Measurements from ENCODE around the gene CRACR2B. TPM values are rescaled to one million over a fixed set of nuclear protein-coding genes. Genes with fewer than 3 reads are reported as not detected.

Gene CRACR2B
- polyA plus RNA-seq, 5 donors, result 13.6 to 31.6 (median 21.5) TPM

GRCh38 chr11:852762-853161 is 25.0 kb downstream of the CRACR2B start:
- DNase-seq, result no peak

- DNase-seq, result no peak
Measured at GRCh38 chr11:853682-854448, 26.1 kb downstream of the CRACR2B start.

DNA sequence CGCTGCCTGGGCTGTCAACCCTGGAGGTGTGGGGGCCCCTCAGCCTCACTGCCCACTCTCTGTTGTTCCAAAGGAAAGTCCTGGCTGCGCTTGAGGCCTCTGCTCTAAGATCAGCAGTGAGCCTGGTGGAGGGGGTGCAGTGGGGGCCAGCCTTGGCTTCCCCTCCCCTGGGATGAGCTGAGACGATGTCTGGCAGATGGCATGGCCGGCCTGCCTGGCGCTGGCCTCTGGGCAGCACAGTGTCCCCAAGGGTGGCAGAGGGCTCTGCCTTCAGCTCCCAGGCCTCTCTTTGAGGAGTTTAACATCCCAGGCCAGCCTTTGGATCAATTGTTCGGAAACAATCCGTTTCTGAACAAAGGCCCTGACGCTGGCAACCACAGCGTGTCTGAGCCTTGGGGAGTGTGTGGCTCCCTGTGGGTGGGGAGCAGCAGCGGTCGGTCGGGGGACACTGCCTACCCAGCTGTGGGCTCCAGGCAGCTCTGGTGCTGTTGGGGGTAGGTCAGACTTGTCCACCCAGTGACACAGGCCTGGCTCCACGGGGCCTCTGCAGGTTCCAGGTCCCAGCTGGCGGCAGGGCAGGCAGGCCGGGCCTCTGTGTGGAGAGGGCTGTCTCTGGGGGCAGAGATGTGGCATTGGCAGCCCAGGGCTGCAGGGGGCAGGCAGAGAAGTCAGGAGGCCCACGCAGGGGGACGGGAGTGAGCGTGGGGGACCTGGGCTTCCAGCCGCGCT is 27.0 kb downstream of the CRACR2B start:
- DNase-seq, result no peak

DNA sequence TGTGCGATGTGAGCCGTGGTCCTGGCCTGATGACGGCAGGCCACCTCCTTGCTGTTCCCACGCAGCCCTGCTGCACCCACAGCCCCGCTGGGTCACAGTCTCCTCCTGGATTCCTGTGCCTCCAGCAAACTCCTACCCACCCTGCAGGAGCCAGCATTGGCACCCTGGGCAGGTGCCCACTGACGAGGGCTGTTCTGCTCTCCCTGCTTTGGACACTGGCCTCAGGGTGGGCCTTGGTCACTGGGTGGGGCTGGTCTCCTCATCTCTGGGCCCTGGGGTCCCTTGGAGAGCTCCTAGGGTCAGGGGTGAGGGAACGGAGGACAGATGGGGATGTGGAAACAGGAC is 27.6 kb downstream of the CRACR2B start:
- no peak for DNase-seq

GRCh38 chr11:855796-856195 is 28.1 kb downstream of the CRACR2B start:
- no peak for DNase-seq

GRCh38 chr11:856397-856796 is 28.7 kb downstream of the CRACR2B start:
- no peak for DNase-seq

DNA sequence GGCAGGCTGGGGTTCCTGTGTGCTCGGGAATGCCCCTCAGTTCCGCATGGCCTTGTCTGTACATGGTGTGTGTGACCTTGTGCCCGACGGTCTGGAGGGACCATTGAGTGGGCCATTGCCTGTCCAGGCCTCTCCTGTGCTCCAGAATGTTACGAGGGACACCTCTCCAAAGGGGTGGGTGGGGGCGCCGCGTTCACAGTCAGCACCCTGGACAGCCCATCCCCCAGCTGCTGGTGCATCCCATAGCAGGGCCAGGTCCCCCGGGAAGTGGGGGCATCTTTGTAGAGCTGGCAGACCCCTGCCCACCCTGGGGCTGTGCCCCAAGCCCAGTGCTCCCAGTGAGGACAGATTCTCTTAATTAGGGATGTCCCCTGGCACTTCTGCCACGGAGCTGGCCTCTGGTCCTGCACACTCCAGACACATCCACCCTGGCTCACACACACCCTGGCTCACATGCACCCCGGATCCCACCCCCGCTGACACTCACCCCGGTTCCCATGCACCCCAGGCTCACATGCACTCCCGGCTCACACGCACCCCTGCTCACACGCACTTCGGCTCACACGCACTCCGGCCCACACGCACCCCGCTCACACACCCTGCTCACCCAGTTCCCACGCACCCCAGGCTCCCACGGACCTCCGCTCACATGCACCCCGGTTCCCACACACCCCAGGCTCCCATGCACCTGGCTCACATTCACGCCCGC is 30.5 kb downstream of the CRACR2B start:
- DNase-seq, result no peak

GRCh38 chr11:858762-859339 is 31.1 kb downstream of the CRACR2B start:
- no peak for DNase-seq

GRCh38 chr11:859394-860131 is 31.8 kb downstream of the CRACR2B start:
- DNase-seq, result peak; percentile 90

- no peak for DNase-seq
Measured at GRCh38 chr11:860234-861104, 32.8 kb downstream of the CRACR2B start.

DNA sequence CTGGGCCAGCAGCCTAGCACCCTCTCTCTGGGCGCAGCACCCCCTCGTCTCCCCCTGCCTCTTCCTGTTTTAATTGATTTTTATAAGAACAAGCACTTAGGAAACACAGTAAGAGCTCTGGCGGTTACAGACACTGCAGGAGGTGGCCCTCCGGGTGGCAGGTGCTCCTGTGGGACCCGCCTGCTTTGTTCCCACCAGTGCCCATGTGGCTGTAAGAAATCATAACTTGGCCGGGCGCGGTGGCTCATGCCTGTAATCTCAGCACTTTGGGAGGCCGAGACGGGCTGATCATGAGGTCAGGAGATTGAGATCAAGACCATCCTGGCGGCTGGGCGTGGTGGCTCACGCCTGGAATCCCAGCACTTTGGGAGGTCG is 33.4 kb downstream of the CRACR2B start:
- DNase-seq, result no peak

DNA sequence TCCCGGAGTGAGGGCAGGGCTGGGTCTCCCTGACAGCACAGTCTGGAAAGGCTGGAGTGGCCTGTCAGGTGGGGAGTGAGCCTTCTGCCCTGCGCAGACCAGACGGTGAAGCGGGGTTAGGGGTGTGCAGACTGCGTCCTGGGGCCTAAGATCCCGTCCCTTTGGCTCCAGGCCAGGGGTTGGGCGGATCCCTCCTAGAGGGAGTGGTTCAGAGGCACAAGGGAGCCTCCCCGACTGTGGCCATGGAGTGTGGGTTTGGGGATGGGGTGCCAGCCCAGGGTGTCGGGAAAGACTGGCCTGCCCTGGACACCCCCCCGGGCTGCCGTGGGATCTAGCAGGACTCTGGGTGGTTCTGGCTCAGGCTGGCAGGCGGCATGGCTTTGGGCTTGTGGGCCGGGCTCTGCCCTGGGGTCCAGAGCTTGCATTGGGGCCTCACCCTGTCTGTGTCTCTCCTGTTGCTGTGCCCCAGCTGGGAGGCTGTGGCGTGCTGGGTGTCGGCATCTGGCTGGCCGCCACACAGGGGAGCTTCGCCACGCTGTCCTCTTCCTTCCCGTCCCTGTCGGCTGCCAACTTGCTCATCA is 34.5 kb downstream of the CRACR2B start:
- DNase-seq, result no peak

DNA sequence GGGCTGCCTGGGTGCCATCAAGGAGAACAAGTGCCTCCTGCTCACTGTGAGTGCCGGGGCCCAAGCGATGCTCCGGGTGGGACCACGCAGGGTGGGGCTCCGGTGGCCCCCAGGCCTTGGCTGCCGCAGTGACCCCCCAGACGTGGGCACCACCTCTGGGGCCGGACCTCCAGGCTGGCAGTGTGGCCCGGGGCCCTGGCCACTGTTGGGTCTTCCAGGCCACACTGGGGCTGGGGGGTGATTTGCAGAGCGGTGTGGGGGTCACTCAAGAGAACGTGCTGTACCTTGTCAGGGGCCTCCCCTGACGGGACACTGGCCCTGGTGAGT is 34.9 kb downstream of the CRACR2B start:
- DNase-seq, result no peak

DNA sequence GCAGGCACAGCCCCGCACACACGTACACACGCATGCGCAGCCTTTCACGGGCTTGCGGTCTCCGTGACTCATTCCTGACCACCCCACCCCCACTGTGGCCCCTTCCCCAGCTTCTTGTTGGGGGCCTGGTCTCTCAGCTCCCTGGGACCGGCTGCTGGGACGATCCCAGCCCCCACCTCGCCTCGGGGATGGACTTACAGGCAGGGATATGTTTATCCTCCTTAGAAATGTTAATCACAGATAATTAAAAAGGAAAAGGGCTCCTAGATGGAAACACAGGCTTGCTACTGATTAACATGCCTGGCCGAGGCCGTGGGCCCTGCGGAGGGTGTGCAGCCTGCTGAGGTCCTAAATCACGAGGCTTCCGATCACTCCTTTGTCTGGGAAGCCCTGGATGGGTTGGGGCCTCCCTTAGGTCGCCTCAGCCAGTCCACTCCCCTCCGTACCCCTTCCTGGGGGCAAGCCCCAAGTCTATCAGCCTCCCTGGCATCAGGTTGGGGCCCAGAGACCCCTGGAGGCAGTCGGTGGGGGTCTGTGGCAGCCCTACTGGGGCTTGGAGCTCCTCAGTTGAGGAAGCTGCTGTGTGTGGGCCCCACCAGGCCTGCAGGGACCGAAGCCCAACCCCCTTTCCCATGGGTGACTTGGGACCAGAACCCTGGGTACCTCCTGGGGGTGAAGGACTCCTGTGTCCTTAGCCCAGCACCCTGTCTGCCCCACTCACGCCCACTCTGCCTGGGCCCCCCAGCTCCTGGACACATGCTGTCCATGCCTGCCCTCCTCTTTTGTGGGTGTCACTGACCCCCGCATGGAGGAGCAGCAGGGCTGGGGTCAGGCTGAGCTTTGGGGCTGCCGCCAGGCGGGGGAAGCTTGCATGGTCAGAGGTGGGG is 35.5 kb downstream of the CRACR2B start:
- no peak for DNase-seq

DNA sequence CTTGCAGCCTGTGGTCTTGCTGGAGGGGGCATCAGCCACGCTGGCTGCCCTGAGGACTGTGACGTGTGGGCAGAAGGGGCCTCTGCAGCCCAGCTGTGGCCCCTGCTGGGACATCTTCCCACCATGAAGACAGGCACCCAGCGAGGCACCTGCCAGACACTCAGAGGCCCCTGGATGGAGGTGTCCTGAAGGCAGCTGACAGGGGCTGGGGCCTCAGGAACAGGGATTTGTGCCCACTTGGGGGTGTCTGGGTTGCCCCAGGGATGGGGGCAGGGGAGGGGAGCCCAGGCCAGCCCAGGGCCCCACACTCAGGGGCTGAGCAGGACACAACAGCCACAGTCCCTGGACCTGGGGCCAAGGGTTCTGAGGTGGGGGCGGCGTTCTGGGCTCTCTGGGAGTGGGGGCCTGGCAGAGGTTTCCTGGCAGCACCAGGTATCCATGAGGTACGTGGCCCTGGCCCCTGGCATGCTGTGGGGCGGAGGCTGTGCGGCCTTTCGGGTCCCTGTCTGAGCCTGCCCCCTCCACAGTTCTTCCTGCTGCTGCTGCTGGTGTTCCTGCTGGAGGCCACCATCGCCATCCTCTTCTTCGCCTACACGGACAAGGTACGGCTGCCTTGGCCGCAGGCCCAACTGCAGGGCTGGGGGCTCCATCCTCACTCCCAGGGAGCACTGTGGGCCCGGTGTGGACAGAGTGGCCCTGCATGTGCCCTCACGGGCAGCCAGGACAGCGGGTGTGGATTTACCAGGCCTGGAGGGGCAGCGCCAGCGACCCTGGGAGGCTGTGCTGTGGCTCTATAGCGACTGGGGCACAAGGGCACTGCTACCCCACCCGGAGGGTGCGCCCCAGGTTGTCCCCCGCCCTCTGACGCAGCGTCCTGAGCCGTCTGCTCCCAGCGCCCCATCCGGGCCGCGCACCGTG is 36.5 kb downstream of the CRACR2B start:
- DNase-seq, result no peak

- DNase-seq, result no peak
Measured at GRCh38 chr11:864898-865297, 37.2 kb downstream of the CRACR2B start.

GRCh38 chr11:865462-866430 is 38.0 kb downstream of the CRACR2B start:
- no peak for DNase-seq
